Panc1 (cell line): ENCODE data around the gene FOXB2. TPM values are rescaled to one million over a fixed set of nuclear protein-coding genes. Genes with fewer than 3 reads are reported as not detected.

Experiments
- ATAC-seq: fragments of 200-7000 bp; cut with Tn5 transposase; 2 replicates; pipeline ENCODE4 v1.9.1; 2020; ENCODE audit warnings: mild to moderate bottlenecking, moderate library complexity
- BruUV-seq: library from RNA; stranded (reverse); fragments of 400-500 nt; replicated peaks from 2 replicates; lab custom pipeline; 2021; lab: Mats Ljungman, UMichigan
- CTCF ChIA-PET: fragments of 300-600 bp; sonication (Branson Sonifier 250); formaldehyde crosslinking; loops from one replicate; lab custom pipeline; 2022; ENCODE audit warnings: antibody characterized with exemption; lab: Charles Lee
- POLR2A ChIA-PET: fragments of 300-600 bp; sonication (Branson Sonifier 250); formaldehyde crosslinking; loops from one replicate; lab custom pipeline; 2022; ENCODE audit warnings: antibody characterized with exemption; lab: Charles Lee
- DNase-seq: peaks from one replicate; pipeline ENCODE4 v3.0.0-alpha.2; 2010; ENCODE audit warnings: low read depth, low spot score
- H3K27ac ChIP-seq: 2 replicates; pipeline ENCODE4 v1.5.1; 2011; ENCODE audit warnings: mild to moderate bottlenecking, low read length, inconsistent platforms
- H3K27me3 ChIP-seq: fragments of 200-500 bp; sonication (Bioruptor generic); 2 replicates; pipeline ENCODE4 v1.6.0; 2014; ENCODE audit warnings: low read length, inconsistent platforms; ENCODE audit not compliant: control insufficient read depth, insufficient read depth
- H3K36me3 ChIP-seq: fragments of 200-500 bp; sonication (Bioruptor generic); 2 replicates; pipeline ENCODE4 v1.5.1; 2014; ENCODE audit warnings: inconsistent platforms, mild to moderate bottlenecking, low read length, moderate library complexity; ENCODE audit not compliant: control insufficient read depth, insufficient read depth
- H3K4me1 ChIP-seq: 2 replicates; pipeline ENCODE4 v1.5.1; 2011; ENCODE audit warnings: inconsistent platforms, mild to moderate bottlenecking, low read length, moderate library complexity; ENCODE audit not compliant: control insufficient read depth, insufficient read depth
- H3K4me3 ChIP-seq, 2 experiments: 2 replicates each; pipeline ENCODE4 v1.5.1; 2011 to 2012; ENCODE audit warnings: low read depth in 2 of 2, low read length in 2 of 2, mild to moderate bottlenecking in 2 of 2, inconsistent platforms in 1 of 2, moderate library complexity in 1 of 2
- H3K9me3 ChIP-seq: fragments of 200-500 bp; sonication (Bioruptor generic); 2 replicates; pipeline ENCODE4 v1.5.1; 2014; ENCODE audit warnings: low read depth, mild to moderate bottlenecking, inconsistent platforms, low read length, moderate library complexity; ENCODE audit not compliant: control insufficient read depth, insufficient read depth
- POLR2AphosphoS5 ChIP-seq: IDR thresholded peaks from 2 replicates; pipeline ENCODE4 v1.6.1; 2012; ENCODE audit warnings: mild to moderate bottlenecking, low read depth, low read length, moderate library complexity
- SIN3A ChIP-seq: IDR thresholded peaks from 2 replicates; pipeline ENCODE4 v1.6.1; 2012; ENCODE audit warnings: low read depth, mild to moderate bottlenecking, low read length, moderate library complexity, borderline replicate concordance; ENCODE audit not compliant: insufficient read depth
- TCF7L2 ChIP-seq: IDR thresholded peaks from 2 replicates; pipeline ENCODE4 v1.6.1; 2011; ENCODE audit warnings: mild to moderate bottlenecking, low read depth, low read length, inconsistent platforms
- in situ Hi-C: cut with HindIII; loops from 2 replicates; pipeline ENCODE4 v1.10.0; 2016; ENCODE audit warnings: low sequenced_read_pairs, low pct_unique_long_range_greater_than_20kb
- intact Hi-C: fragments of 100-400 bp; cut with micrococcal nuclease; formaldehyde crosslinking; loops from one replicate; pipeline ENCODE4 v1.10.0; 2022; ENCODE audit not compliant: unreplicated experiment
- total RNA-seq: library from RNA; stranded (reverse); gene quantifications from one replicate; pipeline ENCODE4 v1.2.1, GENCODE V29; 2021; ENCODE audit not compliant: unreplicated experiment
- TF ChIP-seq, protein P1 (sequence below), 2 experiments: IDR thresholded peaks; 2 replicates each; pipeline ENCODE4 v1.6.1; 2011 to 2012; ENCODE audit warnings: low read depth in 2 of 2, control low read depth in 1 of 2, low read length in 1 of 2, mild to moderate bottlenecking in 1 of 2, moderate library complexity in 1 of 2; ENCODE audit not compliant: insufficient read depth in 1 of 2
- TF ChIP-seq, protein P2 (sequence below): fragments of 450-650 bp; IDR thresholded peaks from 2 replicates; pipeline ENCODE4 v1.5.1; 2017; ENCODE audit warnings: mild to moderate bottlenecking

The FOXB2 gene
- total RNA-seq, 1 experiment from 2014 or later: not detected

DNA sequence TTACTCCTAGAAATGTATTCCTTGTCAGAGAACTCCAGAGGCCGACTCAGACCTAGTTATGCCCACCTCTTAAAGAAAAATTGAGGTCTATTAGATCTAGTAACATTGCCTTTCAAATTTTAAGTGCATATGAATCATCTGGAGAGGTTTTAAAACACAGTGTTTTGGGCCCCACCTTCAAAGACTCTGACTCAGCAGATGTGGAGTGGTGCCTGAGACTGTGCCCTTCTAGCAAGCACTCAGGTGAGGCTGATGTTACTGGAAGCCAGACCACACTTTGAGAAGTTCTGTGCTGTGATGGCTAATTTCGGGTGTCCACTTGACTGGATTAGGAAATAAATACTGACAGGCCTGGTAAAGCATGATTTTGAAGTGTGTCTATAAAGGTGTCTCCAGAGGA lies 10.6 kb downstream of the FOXB2 start:
- Histone ChIP-seq H3K4me1 (no peaks in the 10 kb centered on the region), H3K4me3 (no peak overlapping the region), H3K27ac (no peak overlapping the region), H3K27me3 (peaks cover 2% of the 10 kb centered on the region; the same call in 1 of the 2 replicates), H3K36me3 (no peaks in the 10 kb centered on the region), H3K9me3 (no peaks in the 10 kb centered on the region)
- intact Hi-C loops (no loop called here), in situ Hi-C loops (no loop called here)
- TF ChIP-seq TCF7L2: no peak
- TF ChIP-seq POLR2AphosphoS5: no peak
- TF ChIP-seq, protein P1, sequence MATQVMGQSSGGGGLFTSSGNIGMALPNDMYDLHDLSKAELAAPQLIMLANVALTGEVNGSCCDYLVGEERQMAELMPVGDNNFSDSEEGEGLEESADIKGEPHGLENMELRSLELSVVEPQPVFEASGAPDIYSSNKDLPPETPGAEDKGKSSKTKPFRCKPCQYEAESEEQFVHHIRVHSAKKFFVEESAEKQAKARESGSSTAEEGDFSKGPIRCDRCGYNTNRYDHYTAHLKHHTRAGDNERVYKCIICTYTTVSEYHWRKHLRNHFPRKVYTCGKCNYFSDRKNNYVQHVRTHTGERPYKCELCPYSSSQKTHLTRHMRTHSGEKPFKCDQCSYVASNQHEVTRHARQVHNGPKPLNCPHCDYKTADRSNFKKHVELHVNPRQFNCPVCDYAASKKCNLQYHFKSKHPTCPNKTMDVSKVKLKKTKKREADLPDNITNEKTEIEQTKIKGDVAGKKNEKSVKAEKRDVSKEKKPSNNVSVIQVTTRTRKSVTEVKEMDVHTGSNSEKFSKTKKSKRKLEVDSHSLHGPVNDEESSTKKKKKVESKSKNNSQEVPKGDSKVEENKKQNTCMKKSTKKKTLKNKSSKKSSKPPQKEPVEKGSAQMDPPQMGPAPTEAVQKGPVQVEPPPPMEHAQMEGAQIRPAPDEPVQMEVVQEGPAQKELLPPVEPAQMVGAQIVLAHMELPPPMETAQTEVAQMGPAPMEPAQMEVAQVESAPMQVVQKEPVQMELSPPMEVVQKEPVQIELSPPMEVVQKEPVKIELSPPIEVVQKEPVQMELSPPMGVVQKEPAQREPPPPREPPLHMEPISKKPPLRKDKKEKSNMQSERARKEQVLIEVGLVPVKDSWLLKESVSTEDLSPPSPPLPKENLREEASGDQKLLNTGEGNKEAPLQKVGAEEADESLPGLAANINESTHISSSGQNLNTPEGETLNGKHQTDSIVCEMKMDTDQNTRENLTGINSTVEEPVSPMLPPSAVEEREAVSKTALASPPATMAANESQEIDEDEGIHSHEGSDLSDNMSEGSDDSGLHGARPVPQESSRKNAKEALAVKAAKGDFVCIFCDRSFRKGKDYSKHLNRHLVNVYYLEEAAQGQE (IDR thresholded peaks at IDR 0.05; ENCODE audit: insufficient read depth in 1 of 2, low read depth in 2 of 2, low read length in 1 of 2): no peak
- TF ChIP-seq, protein P2, sequence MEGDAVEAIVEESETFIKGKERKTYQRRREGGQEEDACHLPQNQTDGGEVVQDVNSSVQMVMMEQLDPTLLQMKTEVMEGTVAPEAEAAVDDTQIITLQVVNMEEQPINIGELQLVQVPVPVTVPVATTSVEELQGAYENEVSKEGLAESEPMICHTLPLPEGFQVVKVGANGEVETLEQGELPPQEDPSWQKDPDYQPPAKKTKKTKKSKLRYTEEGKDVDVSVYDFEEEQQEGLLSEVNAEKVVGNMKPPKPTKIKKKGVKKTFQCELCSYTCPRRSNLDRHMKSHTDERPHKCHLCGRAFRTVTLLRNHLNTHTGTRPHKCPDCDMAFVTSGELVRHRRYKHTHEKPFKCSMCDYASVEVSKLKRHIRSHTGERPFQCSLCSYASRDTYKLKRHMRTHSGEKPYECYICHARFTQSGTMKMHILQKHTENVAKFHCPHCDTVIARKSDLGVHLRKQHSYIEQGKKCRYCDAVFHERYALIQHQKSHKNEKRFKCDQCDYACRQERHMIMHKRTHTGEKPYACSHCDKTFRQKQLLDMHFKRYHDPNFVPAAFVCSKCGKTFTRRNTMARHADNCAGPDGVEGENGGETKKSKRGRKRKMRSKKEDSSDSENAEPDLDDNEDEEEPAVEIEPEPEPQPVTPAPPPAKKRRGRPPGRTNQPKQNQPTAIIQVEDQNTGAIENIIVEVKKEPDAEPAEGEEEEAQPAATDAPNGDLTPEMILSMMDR: no peak
- no peak for TF ChIP-seq SIN3A
- no TSS peak for BruUV-seq
- CTCF ChIA-PET: no interaction called here
- DNase-seq (no peak), ATAC-seq (no peak)
- POLR2A ChIA-PET: no interaction called here

DNA sequence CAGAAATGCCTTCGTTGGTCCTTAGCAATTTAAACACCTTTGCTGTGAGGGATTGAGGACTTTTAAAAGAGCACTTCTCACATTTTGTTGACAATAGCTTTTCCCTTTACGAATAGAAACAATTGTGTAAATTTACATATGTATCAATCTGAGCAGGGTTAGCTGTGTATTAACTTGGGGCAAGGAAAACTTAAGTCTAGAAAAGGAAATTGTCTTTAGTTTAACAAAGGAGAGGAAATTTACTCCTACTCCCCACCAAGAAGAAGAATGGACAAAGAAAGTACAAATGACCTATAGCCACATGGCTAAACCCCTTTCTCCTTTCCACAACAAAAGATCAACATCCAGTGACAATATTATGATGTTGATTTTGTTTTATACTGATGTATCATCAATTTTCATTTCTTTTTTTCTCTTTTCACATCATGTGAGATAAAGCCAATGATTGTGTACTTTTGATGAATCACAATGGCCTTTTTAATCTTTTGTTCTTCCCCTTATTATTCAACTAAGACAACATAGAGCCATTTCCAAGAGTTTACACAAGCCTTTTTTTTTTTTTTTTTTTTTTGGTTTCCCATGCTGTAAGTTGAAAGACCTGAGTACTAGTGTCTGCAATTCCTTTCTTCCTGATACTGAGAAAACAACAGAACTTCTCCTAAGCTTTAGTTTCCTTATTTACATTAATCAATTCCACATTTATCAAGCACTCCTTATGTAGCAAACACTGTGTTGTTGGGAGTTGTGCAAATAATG lies 19.0 kb downstream of the FOXB2 start:
- no TSS peak for BruUV-seq
- Histone ChIP-seq H3K27ac (no peak overlapping the region), H3K36me3 (no peaks in the 10 kb centered on the region), H3K4me3 (no peak overlapping the region), H3K4me1 (no peaks in the 10 kb centered on the region), H3K27me3 (peaks cover 2% of the 10 kb centered on the region; the same call in 1 of the 2 replicates), H3K9me3 (no peaks in the 10 kb centered on the region)
- intact Hi-C loops (no loop called here), in situ Hi-C loops (no loop called here)
- ATAC-seq (no peak), DNase-seq (no peak)
- CTCF ChIA-PET: no interaction called here
- POLR2A ChIA-PET: interaction anchor here (0.6 kb wide), 1 partner anchor 23 kb away, joined by 5 read pairs; no protein-coding TSS in a partner anchor
- TF ChIP-seq TCF7L2: no peak
- TF ChIP-seq, protein P2: no peak
- no peak for TF ChIP-seq SIN3A
- TF ChIP-seq, protein P1 (IDR thresholded peaks at IDR 0.05; ENCODE audit: insufficient read depth in 1 of 2, low read depth in 2 of 2, low read length in 1 of 2): no peak
- no peak for TF ChIP-seq POLR2AphosphoS5
